Uterus (tissue), 2 donors: Measurements from ENCODE around the gene EPHA1.

ENCODE experiments used
- POLR2A ChIP-seq, 2 donors: fragments of 450-650 bp; IDR thresholded peaks; one replicate each; pipeline ENCODE4 v1.6.1; 2016; ENCODE audit warnings: antibody characterized with exemption in 2 of 2, mild to moderate bottlenecking in 1 of 2, moderate library complexity in 1 of 2
- TF ChIP-seq, protein P1 (sequence below), 4 experiments: fragments of 200-600 bp in 2 of 4; fragments of 450-650 bp in 2 of 4; sonication (generic) in 2 of 4; IDR thresholded peaks; one replicate each; pipeline ENCODE4 v1.5.1; 2016 to 2019; ENCODE audit warnings: antibody characterized with exemption in 4 of 4, mild to moderate bottlenecking in 2 of 4, moderate library complexity in 1 of 4

DNA sequence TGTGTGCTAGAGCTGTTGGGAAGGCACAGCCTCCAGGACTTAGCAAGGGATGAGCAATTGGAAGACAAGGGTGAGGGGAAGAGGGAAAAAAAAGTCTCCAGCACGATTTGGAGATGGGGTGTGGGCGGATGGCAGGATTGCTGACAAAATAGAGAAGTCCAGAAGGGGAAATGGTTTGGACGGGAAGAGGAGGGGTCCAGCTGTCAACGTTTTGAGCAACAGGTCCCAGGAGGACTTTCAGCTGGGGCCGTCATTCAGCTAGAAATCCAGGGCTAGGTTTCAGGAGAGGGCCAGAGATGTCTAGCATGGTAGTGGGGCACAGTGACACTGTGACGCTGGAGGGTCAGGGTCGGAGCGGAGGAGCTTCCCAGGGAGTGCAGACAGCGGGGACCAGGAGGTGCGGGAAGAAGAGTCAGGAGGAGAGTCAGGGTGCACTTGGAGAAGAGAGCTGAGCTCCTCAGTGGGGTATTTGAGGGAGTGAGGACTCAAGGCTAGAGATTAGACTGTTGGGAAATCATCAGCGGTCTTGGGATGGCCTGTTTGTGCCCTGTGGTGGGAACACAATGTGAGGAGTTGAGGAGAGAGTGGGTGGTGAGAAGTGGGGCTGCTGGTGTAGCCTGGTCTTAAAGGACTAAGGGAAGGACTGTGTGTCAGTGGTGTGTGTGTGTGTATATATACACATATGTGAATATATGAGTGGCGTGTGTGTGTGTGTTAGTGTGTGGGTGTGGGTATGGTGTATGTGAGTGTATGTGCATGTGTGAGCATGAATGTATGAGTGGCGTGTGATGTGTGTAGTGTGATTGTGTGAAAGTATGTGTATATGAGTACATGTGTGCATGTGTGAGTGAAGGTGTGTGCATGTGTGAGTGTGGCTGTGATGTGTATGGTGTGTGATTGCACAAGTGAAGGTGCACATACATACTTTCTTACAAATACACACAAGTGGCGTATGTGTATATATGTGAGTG, 23.7 kb downstream of the EPHA1 start:
- TF ChIP-seq, protein P1, sequence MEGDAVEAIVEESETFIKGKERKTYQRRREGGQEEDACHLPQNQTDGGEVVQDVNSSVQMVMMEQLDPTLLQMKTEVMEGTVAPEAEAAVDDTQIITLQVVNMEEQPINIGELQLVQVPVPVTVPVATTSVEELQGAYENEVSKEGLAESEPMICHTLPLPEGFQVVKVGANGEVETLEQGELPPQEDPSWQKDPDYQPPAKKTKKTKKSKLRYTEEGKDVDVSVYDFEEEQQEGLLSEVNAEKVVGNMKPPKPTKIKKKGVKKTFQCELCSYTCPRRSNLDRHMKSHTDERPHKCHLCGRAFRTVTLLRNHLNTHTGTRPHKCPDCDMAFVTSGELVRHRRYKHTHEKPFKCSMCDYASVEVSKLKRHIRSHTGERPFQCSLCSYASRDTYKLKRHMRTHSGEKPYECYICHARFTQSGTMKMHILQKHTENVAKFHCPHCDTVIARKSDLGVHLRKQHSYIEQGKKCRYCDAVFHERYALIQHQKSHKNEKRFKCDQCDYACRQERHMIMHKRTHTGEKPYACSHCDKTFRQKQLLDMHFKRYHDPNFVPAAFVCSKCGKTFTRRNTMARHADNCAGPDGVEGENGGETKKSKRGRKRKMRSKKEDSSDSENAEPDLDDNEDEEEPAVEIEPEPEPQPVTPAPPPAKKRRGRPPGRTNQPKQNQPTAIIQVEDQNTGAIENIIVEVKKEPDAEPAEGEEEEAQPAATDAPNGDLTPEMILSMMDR (IDR thresholded peaks at IDR 0.05), result no peak
- TF ChIP-seq POLR2A (IDR thresholded peaks at IDR 0.05), result no peak
